ENCODE data around the gene TMPRSS3.

TMPRSS3 gene

GRCh38 chr21:42343556-42343955 lies 52.3 kb downstream of the TMPRSS3 start:
- H3K9me3 Mint-ChIP-seq (ENCODE audit: low read depth), result no peaks in the 10 kb centered on the region

GRCh38 chr21:42343101-42343500 lies 52.8 kb downstream of the TMPRSS3 start:
- Mint-ChIP-seq H3K4me3 (no peak overlapping the region), H3K4me1 (ENCODE audit: low read depth) (peaks cover under 1% of the 10 kb centered on the region), H3K9me3 (ENCODE audit: low read depth) (no peaks in the 10 kb centered on the region), H3K27ac (no peak overlapping the region), H3K36me3 (no peaks in the 10 kb centered on the region), H3K27me3 (no peaks in the 10 kb centered on the region)

More at GRCh38 chr21:42343556-42343955, 52.3 kb downstream of the TMPRSS3 start:
- Mint-ChIP-seq H3K27ac (no peak overlapping the region), H3K27me3 (no peaks in the 10 kb centered on the region), H3K4me1 (ENCODE audit: low read depth) (no peaks in the 10 kb centered on the region), H3K36me3 (no peaks in the 10 kb centered on the region), H3K4me3 (no peak overlapping the region)

DNA sequence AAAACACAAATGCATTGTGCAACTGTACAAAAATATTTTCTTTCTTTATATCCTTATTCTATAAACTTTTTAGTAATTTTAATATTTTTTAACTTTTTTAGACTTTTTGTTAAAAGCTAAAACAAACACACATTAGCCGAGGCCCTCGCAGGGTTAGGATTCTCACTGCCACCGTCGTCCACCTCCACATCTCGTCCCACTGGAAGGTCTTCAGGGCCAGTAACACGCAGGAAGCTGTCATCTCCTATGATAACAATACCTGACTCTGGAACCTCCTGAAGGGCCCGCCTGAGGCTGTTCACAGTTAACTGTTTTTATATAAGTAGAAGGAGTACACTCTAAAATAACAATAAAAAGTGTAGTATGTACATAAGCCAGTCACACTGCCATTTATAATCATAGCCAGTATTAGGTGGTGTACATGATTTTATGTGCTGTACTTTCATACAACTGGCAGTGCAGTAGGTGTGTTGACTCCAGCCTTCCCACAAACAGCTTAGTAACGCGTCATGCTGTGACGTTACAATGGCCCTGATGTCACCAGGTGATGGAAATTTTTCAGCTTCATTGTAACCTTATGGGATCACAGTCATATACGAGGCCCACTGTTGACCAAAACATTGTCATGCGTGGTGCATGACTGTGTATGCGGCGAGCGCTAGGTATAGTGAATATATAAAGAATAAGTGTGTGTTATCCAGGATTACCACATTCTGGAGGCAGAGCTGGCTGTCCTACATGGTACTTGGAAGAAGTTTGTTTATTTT lies 53.9 kb downstream of the TMPRSS3 start:
- Mint-ChIP-seq H3K4me1 (ENCODE audit: low read depth) (peaks cover 6% of the 10 kb centered on the region), H3K36me3 (no peaks in the 10 kb centered on the region), H3K9me3 (ENCODE audit: low read depth) (no peaks in the 10 kb centered on the region), H3K27ac (no peak overlapping the region), H3K27me3 (no peaks in the 10 kb centered on the region), H3K4me3 (no peak overlapping the region)

- no peaks in the 10 kb centered on the region for H3K36me3 Mint-ChIP-seq
- H3K4me3 Mint-ChIP-seq, result no peak overlapping the region
- H3K27ac Mint-ChIP-seq, result no peak overlapping the region
- no peaks in the 10 kb centered on the region for H3K27me3 Mint-ChIP-seq
- no peaks in the 10 kb centered on the region for H3K9me3 Mint-ChIP-seq (ENCODE audit: low read depth)
- H3K4me1 Mint-ChIP-seq (ENCODE audit: low read depth), result peaks cover 6% of the 10 kb centered on the region
Measured at GRCh38 chr21:42340187-42341050, 55.4 kb downstream of the TMPRSS3 start.

DNA sequence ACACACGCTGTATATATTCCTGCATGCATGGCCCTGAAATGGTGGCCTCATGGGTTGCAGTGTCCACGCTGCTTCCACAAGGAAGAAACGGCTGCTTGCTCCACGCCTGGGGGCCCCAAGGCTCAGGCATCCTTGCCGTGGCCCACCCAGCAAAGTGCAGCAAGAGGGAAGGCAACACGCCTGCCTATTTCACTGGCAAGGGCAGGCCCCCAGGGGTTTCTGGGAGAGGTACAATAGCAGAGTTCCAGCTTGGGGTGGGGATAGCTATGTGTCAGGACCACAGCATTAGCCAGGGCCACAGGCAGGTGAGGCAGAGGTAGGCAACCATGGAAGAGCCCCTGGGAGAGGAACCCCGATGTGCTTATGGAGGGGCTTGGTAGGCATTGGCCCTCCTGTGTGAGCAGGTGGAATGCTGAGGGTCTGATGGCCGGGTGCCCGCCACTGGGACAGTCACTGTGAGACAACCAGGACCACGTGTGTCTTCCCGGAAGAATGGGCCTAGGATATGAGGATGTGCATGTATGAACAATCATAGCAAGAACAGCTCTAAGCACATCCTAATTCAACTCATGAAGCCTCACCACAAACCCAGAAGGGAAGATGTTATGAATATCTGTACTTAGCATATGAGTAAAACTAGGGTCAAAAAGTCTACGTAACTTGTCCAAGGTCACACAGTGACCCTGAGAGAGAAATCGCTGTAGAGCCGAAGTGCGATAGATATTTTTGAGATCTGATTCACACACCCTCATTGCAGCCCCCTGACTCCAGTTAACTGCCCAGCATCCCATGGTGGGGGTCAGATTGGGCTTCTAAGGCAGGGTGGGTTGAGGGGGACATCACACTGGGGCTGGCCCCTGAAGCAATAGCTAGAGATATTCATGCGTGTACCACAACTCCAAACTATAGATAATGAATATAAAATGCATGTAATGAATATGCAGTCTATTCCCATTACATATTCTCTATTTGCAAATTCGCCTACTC lies 56.8 kb downstream of the TMPRSS3 start:
- no peaks in the 10 kb centered on the region for H3K27me3 Mint-ChIP-seq
- peaks cover 6% of the 10 kb centered on the region for H3K4me1 Mint-ChIP-seq (ENCODE audit: low read depth)
- H3K9me3 Mint-ChIP-seq (ENCODE audit: low read depth), result no peaks in the 10 kb centered on the region
- H3K27ac Mint-ChIP-seq, result no peak overlapping the region
- H3K4me3 Mint-ChIP-seq, result no peak overlapping the region
- no peaks in the 10 kb centered on the region for H3K36me3 Mint-ChIP-seq

DNA sequence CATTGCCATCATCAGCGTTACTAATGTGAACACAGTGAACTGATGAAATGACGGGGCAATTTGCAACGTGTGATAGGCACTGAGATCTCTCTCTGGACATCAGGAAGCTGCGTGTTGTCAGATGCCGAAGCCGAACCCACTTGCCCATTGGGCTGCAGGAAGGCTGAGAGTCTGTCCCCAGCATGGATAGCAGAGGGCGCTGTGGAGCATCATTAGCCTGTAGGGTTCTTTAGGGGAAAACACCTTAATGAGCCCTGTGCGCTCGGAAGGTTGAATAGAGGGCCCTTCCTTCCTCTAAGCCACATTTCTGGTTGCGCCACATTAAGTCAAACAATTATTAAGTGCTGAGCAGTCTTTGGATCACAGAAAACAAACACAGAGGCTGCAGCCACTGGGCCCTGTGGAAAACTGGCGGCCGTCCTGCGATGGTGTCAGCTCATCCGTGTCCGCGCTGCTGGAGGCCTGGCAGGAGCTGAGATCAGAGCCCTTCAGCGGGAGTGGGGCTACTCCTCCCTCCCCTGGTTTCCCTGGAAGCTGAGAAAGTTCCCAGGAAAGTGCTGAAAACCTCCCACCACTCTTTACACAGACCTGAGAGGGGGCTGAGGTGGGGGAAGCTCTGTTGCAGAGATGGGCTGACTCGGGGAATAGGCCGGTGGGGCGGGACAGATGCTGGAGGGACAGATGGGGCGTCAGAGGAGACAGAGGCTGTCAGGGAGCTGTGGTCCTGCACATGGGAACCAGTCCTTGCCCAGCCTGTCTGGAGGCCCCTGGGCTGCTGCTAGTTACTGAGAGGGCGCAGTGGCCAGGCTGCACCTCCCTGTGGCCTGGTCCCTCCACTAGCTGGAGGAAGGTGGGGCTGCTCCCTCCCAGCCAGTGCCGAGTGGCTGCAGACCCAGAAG lies 57.8 kb downstream of the TMPRSS3 start:
- Mint-ChIP-seq H3K36me3 (no peaks in the 10 kb centered on the region), H3K4me1 (ENCODE audit: low read depth) (peaks cover 6% of the 10 kb centered on the region), H3K27me3 (no peaks in the 10 kb centered on the region), H3K27ac (no peak overlapping the region), H3K4me3 (no peak overlapping the region), H3K9me3 (ENCODE audit: low read depth) (no peaks in the 10 kb centered on the region)

GRCh38 chr21:42337276-42337675 lies 58.6 kb downstream of the TMPRSS3 start:
- no peak overlapping the region for H3K27ac Mint-ChIP-seq
- no peaks in the 10 kb centered on the region for H3K36me3 Mint-ChIP-seq
- no peak overlapping the region for H3K4me3 Mint-ChIP-seq
- peaks cover 6% of the 10 kb centered on the region for H3K4me1 Mint-ChIP-seq (ENCODE audit: low read depth)
- H3K9me3 Mint-ChIP-seq (ENCODE audit: low read depth), result no peaks in the 10 kb centered on the region
- no peaks in the 10 kb centered on the region for H3K27me3 Mint-ChIP-seq

DNA sequence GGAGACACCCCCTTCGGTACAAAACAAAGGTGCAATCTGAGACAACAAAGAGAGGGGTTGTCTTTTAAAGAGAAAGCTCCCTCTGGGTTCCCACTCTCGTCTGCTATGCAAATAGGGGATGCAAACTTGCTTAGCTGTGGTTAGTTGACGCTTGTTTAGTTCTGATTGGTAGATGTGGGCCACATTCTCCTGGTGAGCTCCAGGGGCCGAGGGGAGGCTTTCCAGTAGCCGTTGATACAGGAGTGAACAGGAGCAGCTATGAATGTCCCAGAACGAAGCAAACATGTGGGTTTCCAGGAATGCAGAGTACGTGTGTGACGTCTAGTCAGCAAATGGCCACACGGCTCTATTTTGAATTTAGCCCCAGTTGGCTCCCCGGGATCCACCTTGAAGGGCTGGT lies 59.8 kb downstream of the TMPRSS3 start:
- Mint-ChIP-seq H3K9me3 (ENCODE audit: low read depth) (peaks cover 7% of the 10 kb centered on the region), H3K4me3 (no peak overlapping the region), H3K4me1 (ENCODE audit: low read depth) (peaks cover 6% of the 10 kb centered on the region), H3K27me3 (no peaks in the 10 kb centered on the region), H3K27ac (no peak overlapping the region), H3K36me3 (no peaks in the 10 kb centered on the region)

DNA sequence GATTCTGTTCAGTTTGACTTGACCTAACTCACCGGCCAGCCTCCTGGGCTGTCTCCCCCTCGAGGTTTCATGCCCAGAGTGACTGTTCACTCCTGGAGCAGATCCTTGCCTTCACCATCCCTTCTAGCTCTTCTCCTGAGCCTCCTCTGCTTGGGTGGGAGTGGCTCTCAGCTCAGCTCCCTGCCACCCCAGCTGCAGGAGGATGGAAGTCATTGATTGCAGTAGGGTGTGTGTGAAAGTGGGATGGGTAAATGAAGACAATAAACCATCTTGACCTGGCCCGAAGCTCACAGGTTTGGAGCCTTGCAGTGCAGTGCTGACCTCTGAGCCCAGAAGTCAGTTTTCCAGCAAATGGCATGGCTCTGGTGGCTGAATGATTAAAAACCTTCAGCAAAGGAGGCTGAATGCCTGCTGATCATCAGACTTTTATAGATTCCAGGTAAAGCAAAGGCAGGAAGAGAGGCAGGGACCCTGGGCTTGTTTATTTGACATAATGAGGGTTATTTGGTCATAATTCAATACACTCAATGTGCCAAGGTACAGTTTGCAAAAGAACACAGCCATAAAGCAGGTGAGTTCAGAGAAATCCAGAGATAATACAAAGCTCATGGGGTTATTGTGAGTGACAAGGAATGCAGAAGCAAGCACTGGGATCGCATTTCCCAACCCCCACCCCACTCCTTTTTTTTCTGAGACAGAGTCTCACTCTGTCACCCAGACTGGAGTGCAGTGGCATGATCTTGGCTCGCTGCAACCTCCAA lies 63.1 kb downstream of the TMPRSS3 start:
- Mint-ChIP-seq H3K9me3 (ENCODE audit: low read depth) (peaks cover 12% of the 10 kb centered on the region), H3K4me3 (no peak overlapping the region), H3K36me3 (no peaks in the 10 kb centered on the region), H3K27ac (no peak overlapping the region), H3K27me3 (no peaks in the 10 kb centered on the region), H3K4me1 (ENCODE audit: low read depth) (peaks cover 3% of the 10 kb centered on the region)

DNA sequence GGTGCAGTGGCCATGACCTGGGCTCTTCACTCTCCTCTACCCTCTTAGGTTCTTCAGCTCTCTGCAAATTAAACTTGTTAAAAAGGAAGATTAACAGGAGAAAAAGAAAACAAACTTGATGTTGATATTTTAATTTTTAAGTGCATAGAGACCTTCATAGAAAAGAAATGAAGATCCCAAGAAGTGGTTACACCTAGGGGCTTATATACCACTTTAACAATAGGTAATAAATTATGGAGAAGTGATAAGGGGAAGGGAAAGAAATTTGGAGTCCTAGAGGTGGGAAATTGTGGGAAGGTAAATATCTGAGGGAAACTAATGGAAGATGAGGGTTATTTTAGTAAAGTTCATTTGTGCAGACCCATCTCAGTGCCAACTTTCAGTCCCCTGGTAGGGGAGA lies 64.2 kb downstream of the TMPRSS3 start:
- Mint-ChIP-seq H3K36me3 (no peaks in the 10 kb centered on the region), H3K4me3 (no peak overlapping the region), H3K9me3 (ENCODE audit: low read depth) (peaks cover 12% of the 10 kb centered on the region), H3K4me1 (ENCODE audit: low read depth) (no peaks in the 10 kb centered on the region), H3K27ac (no peak overlapping the region), H3K27me3 (no peaks in the 10 kb centered on the region)

- Mint-ChIP-seq H3K27me3 (no peaks in the 10 kb centered on the region), H3K4me3 (no peak overlapping the region), H3K4me1 (ENCODE audit: low read depth) (no peaks in the 10 kb centered on the region), H3K9me3 (ENCODE audit: low read depth) (peaks cover 12% of the 10 kb centered on the region), H3K27ac (no peak overlapping the region), H3K36me3 (no peaks in the 10 kb centered on the region)
Measured at GRCh38 chr21:42330380-42331371, 65.2 kb downstream of the TMPRSS3 start.

- H3K27ac Mint-ChIP-seq, result no peak overlapping the region
- H3K27me3 Mint-ChIP-seq, result peaks cover 2% of the 10 kb centered on the region
- no peaks in the 10 kb centered on the region for H3K36me3 Mint-ChIP-seq
Measured at GRCh38 chr21:42324896-42325295, 71.0 kb downstream of the TMPRSS3 start.

More at GRCh38 chr21:42324896-42325295, 71.0 kb downstream of the TMPRSS3 start:
- Mint-ChIP-seq H3K4me3 (no peak overlapping the region), H3K4me1 (ENCODE audit: low read depth) (no peaks in the 10 kb centered on the region), H3K9me3 (ENCODE audit: low read depth) (no peaks in the 10 kb centered on the region)

All from activated naive CD8-positive, alpha-beta T cell (primary cell).